Mucosa of gallbladder (tissue), 1 donor: ENCODE measurements around the gene TACC3. TPM values are rescaled to one million over a fixed set of nuclear protein-coding genes. Genes with fewer than 3 reads are reported as not detected.
A peak's percentile ranks its signal among the peaks of the same experiment; 100 is the strongest.

Experiments
- DNase-seq: peaks from one replicate; pipeline ENCODE4 v3.0.0-alpha.2; 2020; ENCODE audit warnings: low spot score
- total RNA-seq: library from RNA; stranded (reverse); gene quantifications from one replicate; pipeline ENCODE4 v1.2.1, GENCODE V29; 2021
- donor health status: DM: no; HTN: no; CAD: no.

Gene TACC3
- total RNA-seq, 1 donor from 2014 or later, result 16.2 TPM

DNA sequence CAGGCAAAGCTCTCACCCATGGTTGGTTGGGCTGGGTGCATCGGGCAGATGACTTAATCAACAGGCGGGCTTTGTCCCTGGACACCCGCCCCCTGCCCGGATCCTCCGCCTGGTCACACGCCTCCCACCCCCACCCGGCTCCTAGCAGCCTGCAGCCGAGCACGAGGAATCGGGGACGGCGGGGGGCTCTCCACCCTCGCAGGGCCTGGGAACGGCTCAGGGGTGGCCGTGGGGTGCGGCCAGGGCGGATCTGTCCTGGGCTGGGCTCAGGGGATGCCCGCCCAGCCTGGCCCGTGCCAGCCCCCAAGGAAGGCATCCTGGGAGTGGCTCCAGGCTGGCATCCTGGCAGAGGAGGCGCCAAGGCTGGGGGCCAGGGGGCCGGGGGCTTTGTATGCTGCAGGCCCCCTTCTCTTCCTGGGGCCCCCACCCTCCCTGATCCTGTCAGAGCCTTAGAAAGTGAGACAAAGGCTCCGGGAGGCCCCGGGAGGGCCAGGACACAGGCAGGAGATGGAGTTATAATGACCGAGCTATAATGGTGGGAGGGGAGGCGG, 39.3 kb downstream of the TACC3 start:
- DNase-seq, result no peak

DNA sequence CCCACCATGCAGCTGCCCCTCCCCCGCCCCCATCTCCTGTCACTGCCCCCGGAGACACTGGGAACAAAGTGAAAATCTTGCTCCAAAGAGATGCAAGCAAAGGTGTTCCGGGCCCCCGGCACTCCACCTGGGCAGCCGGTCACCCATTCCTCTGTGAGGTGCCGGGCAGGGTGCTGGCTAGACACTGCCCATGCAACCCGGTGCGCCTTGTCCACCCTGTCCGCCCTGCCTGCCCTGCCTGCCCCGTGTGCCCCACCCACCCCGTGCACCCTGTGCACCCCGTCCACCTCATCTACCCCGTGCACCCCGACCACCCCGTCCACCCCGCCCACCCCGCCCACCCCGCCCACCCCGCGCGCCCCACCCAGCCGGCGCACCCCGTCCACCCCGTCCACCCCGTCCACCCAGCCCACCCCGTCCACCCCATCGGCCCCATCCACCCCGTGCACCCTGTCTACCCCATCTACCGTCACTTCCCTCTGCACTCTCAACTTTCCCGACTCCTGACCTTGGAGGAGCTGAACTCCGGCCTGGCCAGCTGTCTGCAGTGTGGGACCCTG, 39.9 kb downstream of the TACC3 start:
- DNase-seq, result no peak

DNA sequence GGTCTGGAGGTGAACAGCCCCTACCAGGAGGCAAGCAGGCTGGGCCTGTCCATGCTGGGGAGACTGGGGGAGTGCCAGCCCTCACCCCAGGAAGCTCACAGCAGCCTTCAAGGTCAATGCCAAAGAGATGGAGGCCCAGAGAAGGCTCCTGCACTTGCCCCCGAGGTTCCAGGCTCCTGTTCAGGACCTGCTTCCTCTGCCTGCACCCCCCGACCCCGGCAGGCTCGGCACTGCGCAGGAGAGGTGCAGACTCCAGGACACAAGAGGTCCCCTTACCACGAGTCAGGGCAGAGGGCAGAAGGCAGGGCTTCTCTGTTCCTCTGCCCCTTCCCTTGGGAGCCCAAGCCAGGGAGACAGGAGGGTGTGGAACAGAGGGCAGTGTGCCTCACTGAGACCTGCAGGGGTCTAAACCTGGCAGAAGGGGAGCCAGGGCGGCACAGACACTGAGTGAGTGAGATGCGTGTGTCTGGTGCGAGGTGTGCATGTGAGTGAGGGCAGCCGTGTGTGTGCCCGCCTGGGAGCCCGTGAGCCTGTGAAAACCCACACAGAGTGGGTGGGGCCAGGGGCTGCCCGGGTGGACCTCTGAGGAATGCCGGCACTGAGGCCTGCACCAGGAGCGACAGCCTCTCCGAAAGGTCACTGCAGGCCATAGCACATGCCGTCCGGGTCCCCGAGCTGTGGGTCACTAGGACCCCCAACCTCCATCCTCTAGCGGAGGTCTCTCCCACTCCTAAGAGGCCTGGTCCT, 41.1 kb downstream of the TACC3 start:
- DNase-seq, result no peak

DNA sequence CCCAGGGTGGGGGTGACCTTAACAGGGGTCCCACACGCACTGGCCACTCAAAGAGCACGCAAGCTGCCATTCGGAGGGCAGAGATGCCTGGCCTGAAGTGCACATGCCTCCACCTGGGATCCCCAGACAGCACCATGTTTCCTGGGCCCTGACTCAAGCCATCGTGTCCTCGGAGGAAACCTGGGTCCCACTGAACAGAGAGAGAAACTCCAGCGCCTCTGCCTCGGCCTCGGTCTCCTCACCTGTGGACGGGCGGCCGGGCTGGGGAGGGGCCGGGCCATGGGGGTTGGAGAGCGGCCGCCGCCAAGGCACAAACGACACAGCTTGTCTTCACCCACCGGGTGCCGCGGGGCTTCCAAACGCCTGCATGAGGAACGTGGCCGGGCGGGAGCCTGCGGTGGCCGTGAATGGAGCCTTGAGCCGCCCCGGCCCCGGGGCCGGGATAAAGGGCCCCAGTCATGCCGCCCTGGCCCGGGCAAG, 41.8 kb downstream of the TACC3 start:
- no peak for DNase-seq

DNA sequence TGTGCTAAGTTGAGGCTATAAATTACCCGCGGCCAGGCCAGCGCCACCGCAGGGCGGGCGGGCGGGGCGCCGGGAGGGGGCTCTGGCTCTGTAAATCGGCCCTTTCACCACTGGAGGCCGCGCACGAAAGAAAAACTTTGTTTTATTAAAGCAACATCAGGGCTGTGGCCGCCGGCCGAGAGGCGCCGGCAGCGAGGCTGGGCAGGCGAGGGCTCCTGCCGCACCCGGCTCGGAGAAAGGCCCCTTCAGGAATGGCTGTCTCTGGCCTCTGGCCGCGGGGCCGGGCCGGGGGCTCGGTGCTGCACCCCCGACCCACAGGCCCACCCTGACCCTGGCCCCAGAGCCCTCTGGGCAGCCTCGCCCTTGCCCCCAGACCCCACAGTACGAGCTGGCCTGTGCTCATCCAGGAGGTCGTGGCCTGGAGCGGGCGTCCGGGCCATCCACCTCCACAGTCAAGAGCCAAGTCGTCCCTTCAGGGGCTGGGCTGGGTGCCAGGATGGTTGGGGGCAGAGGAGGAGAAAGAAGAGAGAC, 42.3 kb downstream of the TACC3 start:
- no peak for DNase-seq

DNA sequence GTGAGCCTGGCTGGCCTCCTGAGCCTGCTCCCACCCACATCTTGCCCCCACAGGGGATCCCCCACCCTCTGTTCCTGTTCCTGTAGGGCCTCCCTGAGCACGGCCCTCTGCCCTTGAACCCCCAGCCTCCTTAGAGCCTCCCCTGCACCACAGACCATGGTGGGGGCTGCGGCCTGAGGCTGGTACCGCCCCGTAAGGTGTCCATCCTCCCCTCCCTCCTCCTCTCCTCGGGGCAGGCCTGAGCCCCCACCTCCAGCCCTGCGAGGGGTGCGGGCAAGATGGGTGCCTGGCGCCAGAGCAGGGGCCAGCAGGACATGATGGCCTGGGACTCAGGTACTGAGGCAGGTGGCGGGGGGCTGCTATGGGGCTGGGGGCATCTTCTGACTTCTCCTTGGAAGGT, 43.3 kb downstream of the TACC3 start:
- DNase-seq, result no peak

DNA sequence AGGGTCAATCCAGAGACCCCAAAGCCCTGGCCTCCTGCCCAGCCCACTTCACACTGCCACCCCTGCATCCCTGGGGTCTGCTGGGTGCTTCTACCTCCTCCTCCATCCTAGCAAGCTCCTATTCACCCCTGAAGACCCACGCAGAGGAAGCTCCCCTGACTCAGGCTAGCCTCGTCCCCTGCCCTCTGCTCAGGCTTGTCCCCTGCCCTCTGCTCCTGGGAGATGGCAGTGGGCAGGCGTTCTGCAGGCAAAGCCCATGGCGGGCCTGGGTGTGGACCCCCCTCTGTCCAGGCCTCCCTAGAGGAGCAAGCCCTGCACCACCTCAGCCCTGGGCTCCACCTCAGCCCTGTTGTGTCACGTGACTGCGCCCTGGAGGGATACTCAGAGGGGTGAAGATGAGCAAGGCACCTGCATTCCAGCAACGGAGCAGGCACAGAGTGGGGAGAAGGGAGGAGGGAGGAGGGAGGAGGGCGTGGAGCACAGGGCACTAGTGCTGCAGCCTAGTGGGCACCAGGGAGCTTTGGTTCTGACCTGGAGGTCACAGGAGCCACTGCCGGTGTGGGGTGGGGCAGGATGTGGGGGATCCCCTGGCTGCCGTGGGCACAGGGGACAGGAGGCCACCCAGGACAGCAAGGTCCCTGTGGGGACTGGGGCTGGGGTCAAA, 44.2 kb downstream of the TACC3 start:
- DNase-seq, result no peak

DNA sequence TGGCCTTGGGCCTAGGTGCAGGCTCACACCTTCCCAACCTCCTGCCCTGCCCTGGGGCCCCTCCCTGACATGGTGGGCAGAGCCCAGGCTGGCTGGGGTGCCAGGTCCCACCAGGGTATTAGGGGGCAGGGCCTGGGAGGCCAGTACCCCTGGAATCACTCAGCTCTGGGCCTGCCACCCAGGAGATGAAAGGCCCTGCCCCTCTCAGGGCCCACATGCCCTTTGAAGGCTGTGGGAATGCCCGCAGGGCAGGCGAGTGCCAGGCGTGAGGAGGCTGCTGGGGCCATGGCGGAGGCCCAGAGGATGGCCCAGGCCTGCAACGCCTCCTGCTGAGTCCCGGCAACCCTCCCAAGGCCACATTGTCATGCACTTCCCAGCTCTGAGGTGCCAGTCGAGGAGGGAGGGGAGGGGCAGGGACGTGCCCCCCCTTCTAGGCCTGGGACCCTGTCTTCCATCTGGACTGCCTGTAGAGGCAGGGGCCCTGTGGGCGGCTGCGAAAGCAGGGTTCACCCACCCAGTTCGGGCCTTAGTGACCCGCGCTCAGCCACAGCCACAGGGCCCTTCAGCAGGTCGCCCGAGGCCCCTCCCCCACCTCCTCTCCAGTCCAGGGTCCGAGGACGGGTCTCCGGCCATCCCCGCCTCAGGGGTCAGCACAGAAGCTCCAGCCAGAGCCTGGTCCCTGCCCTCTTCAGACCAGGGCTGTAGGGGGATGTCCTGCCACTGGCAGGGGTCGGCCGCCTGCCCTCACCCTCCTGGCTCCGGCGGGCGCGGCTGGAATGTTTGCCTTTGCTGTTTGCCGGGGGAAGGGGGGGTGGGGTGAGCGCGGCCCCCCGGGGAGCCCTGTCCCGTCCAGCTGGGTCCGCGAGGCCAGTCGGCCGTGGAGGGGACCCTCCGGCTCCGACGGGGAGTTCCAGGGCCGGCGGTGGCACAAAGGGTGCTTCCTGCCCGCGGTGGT, 45.1 kb downstream of the TACC3 start:
- no peak for DNase-seq

DNA sequence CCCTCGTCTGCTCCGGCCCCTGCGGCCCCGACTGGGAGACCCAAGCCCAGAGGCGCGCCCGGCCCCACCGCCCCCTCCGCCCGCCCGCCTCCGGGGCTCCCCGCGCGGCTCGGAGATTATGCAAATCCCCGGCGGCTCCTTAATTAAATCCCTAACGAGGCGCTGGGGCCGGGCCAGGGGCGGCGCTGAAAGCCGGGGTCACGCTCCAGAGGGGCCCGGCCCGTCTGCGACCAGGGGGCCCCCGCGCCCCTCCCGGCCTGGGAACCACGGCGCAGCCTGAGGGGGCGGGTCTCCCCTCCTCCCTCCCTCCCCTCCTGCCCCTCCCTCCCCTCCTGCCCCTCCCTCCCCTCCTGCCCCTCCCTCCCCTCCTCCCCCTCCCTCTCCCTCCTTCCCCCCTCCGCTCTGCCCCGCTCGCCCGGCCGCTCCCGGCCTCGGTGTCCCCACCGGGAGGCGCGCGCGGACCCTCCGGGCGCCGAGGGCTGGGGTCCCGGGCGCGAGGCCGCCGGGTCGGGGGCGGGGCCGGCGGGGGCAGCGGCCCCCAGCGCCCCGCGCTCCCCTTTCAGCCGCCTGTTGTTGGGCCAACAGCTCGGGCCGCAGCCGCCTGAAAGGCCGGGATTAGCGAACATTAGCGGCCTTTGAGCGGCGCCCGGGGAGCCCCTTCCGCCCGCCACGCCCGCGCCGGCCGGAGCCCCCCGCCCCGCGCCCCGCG, 45.9 kb downstream of the TACC3 start:
- no peak for DNase-seq

DNA sequence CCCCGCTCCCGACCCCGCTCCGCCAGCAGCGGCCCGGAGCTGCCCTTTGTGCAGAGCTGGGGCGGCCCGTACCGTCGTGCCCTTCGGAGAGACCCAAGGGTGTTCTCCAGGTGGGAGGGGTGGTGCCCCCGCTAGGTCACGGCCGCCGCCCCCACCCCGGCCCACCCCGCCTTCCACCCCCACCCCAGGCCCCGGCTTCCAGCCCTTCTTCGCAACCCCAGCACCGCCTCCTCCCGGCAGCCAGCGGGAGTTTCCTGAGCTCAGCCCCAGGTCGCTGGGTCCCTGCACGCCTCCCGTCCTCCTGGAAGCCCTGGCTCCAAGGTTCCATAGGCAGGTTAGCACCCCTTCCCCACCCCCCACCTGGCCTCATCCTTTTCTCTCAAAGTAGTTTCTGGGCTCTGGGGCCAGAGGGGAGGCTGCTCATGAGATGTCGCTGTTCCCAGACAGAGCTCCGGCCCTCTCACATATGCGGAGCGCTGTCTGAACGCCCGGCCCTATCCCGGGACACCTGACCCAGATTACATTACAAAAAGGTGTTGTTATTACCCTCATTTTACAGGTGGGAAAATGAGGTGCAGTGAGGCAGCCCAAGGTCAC, 46.5 kb downstream of the TACC3 start:
- DNase-seq, result no peak

DNA sequence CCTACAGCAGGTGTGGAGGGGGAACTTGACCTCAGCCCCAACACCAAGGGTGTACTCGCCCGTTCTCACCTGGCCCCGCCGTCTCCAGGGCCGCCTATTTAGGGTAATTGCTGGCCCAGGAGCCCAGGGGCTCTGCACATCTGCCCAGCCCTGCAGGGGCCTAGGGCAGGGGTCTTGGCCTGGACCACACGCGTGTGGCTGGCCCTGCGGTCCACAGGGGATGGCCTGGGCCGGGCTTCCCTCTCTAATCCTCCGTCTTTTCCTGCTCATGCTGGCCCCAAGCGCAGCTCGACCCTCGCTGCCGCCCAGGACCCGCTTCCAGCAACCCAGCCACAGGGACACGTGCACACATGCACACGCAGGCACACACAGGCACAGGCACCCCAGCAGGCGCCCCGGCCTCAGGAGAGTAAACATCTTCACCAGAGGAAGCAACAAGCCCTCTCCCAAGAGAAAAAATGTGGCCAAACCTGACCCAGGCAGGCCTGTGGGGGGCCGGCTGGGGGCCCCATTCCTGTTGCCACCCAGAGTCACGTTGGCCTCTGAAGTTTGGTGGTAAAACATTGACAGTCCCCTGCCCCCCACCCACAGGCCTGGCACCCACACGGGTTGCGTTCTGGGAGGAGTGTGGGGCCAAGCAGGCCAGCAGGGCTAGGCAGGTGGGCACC, 47.2 kb downstream of the TACC3 start:
- DNase-seq, result peak; percentile 31

DNA sequence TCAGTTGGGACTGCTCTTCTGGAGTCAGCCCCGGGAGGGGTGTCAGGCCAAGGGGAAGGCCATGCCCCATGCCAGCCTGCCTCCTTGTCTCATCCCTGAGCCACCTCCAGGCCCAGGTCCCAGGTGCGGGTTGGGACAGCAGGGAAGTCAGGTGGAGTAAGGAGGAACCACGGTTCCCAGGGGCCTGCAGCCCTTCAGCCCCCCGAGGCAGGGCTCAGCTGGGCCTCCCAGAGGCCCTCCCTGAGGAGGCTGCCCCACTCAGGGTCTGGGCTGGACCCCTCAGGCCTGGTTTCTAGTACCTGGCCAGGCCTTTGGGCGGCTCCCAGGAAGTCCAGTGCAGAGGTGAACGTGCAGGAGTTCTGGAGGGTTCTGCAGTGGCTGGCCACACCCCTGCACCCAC, 48.4 kb downstream of the TACC3 start:
- DNase-seq, result no peak

DNA sequence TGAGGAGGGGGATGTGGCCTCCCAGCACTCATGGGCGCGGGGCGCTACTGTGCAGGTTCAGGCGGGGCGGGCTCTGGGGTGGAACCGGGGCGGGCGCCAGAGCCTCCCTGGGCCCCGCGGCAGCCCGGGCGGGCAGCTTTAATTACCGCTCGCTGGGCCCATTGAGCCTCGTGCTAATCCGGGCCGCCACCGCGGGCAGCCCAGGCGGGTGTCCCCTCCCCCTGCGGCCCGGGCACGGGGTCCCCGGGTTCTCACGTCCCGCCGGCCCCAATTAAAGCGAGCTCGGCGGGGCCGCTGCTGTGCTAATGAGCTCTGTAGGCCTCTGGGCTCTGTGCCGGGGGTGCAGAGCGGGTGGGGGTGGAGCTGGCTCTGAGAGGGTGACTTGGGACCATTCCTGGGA, 48.9 kb downstream of the TACC3 start:
- DNase-seq, result no peak

DNA sequence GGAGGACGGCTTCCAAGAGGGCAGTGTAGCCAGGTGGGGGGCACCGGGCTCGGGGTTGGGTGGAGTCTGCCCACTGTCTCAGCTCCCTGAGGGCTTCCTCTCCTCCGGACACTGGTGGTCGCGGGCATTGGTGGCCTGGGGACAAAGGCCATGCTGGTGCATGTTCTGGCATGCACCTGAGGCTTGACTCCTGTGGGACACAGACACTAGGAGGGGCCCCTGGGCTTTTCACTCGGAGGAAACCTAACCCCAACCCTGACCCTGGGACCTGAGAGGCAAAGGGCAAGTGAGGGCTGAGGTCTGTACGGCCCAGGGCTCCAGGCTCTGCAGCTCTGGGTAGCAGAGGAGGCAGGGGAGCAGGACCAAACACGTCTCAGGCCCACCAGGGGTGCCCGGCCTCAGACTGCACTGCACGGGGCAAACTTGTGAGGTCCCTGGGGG, 49.5 kb downstream of the TACC3 start:
- DNase-seq, result no peak

DNA sequence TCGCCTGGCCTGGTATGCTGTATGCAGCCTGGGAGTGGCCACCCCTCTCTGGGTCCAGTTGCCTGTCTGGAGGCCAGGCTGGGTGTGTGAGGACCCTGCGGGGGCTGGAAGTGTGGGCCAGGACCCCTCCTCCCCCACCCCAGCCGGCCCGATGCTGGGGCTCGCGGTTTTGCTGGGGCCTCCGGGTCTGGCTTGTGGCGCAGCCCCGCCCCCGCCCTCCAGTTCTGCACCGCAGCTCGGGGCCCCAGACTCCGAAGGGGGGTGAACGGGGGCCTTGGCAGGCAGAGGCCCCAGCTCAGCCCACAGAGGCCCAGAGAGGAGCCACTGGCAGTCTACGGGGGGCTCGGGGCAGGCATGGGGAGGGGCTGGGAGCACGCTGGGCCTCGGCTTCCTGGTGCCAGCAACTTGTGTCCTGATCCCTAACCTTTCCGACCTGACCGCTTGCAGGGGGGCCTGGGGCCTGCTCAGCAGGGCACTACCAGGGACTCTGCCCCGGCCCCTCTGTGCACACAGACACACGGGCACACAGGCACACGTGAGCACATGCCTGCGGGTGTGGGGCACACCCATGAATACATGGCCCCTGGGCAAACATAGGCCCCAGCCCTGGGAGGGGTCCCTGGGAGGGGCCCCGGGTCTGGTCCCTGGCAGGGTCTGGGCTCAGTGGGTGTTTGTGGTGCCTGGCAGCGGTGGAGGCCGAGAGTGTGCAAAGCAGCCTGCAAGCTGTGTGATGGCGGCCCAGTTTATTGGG, 50.4 kb downstream of the TACC3 start:
- DNase-seq, result no peak

DNA sequence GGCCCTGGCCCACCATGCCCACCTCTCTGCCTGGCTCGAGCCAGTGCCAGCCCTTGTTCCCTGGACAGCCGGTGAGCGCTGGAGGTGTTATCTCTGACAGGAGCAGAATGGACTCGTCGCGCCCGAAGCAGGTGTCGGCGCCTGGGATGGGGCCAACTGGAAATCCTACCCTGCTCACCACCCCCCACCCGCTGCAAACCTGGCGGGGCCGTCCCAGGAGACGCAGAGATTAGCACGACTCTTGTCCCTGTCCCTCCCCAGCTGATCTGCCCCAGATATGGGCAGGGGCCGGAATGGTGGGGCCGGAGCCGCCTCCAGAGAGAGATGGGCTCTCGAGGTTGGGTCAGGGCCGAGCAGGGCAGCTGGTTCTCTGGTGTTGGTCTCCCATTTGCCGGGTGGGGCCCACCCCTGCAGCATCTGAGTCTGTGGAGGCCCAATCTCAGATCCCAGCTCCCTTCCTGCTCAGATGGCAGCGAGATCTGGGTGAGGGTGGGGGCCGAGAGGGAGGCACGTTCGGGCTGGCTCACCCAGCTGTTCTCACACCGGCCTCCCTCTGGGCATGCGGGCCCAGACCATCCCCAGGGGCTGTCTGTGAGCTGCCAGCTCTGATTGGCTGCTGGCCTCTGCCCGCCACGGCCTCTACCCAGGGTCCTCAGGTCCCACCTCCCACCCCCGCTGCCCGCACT, 51.7 kb downstream of the TACC3 start:
- DNase-seq, result no peak

DNA sequence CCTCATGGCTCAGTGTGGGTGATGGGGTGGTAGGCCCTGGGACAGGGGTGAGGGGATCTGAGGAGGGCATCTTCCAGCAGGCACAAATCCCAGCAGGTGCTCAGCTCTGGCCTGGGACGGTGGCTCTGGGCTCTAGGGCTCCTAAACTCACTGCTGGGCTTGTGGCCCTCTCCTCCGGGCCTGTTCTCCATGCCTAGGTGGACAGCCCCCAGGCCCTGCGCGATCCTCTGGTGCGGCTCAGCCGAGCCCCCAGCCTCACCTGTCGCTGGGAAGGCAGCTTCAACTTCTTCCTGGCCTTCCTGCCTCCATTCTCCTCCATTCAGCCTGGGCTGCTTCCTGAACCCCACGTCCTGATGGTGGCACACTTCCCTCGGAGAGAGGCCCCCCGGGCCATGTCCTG, 52.4 kb downstream of the TACC3 start:
- DNase-seq, result no peak

DNA sequence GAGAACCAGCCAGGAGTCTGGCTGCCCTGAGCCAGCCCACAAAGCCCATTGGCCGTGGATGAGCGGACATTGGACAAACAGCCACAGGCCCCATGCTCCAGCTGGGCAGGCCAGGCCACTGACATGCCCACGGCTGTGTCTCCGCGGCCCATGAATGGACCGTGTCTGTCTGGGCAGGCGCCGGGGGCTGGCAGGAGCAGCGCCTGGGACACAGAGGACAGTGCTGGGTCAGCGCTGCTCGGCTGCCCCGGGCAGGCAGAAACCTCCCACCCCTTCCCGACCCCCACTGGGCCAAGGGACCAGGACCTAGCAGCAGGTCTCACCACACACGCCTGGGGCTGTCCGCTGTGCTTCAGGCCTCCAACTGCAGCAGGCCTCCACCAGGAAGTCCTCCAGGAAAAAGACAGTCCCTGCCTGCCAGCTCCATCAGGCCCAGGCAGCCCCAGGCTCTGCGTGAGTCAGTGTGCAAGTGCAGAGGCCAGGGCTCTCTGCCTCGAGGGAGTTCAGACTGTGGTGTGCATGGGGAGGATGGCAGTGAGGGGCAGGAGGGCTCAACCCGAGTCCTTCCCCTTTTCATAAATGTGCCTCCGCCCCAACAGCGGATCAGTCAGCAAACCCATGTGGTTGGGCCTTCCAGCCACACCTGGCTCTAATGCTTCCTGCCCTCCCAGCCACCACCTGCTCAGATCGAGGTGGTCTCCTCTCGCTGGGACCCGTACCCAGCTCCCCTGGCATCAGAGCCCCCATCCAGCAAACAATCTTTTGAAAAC, 54.6 kb downstream of the TACC3 start:
- no peak for DNase-seq
